ENCODE measurements around the gene RNF166. TPM values are rescaled to one million over a fixed set of nuclear protein-coding genes. Genes with fewer than 3 reads are reported as not detected.

RNF166 gene
- total RNA-seq, 3 donors from 2014 or later (not counting 1 experiment from before 2014, with no cell fraction given) = 459 to 712 (median 501) TPM

DNA sequence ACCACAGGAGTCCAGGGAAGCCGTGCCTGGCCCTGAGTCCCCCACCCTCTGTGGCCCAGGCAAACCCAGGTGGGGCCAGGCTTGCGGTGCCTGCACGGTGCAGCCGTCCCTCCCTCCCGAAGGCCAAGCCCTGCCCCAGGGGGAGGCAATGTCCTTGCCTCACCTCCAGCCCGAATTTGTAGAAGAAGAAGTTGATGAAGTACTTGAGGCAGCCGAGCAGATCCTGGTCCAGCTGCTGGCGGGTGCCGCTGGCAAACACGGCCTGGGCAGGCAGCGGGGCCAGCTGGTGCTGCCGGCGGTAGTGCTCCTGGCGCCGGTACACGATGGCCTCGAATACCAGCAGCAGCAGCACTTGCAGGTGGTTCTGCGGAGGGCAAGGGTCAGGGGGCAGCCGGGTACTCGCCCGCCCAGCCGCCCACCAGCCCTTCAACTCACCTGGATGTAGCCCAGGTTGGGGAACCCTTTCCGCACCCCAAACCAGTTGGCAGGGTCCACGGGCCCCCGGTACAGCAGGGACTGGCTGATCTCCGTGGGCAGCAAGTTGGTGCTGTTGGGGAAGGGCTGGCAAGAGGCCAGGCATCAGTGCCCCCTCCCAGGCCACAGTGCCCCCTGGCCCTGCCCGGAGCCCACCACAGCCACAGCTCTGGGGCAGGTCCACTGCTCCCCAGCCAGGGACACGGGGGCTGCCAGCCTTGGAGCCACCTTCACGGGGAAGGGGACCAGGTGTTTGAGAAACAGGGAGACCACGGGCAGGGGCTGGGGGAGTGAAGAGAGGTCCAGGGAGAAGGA lies 26.2 kb upstream of the RNF166 start:
- H3K27me3 Mint-ChIP-seq (ENCODE audit: low read depth in 2 of 2) = no peaks in the 10 kb centered on the region
- TF ChIP-seq, protein P1, sequence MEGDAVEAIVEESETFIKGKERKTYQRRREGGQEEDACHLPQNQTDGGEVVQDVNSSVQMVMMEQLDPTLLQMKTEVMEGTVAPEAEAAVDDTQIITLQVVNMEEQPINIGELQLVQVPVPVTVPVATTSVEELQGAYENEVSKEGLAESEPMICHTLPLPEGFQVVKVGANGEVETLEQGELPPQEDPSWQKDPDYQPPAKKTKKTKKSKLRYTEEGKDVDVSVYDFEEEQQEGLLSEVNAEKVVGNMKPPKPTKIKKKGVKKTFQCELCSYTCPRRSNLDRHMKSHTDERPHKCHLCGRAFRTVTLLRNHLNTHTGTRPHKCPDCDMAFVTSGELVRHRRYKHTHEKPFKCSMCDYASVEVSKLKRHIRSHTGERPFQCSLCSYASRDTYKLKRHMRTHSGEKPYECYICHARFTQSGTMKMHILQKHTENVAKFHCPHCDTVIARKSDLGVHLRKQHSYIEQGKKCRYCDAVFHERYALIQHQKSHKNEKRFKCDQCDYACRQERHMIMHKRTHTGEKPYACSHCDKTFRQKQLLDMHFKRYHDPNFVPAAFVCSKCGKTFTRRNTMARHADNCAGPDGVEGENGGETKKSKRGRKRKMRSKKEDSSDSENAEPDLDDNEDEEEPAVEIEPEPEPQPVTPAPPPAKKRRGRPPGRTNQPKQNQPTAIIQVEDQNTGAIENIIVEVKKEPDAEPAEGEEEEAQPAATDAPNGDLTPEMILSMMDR (IDR thresholded peaks at IDR 0.05) = no peak
- ATAC-seq (no peak), DNase-seq (no peak)
- no peaks in the 10 kb centered on the region for H3K9me3 Mint-ChIP-seq
- H3K36me3 Mint-ChIP-seq = no peaks in the 10 kb centered on the region
- Histone ChIP-seq H3K27ac (ENCODE audit: low read length) (no peak overlapping the region), H3K4me1 (ENCODE audit: control insufficient read depth, insufficient read depth, low read length) (peaks cover 7% of the 10 kb centered on the region), H3K4me3 (ENCODE audit: low read length) (no peak overlapping the region), H3K36me3 (ENCODE audit: control insufficient read depth, insufficient read depth, low read length) (peaks cover 58% of the 10 kb centered on the region), H3K27me3 (ENCODE audit: control insufficient read depth, insufficient read depth, low read length) (no peaks in the 10 kb centered on the region), H3K9me3 (ENCODE audit: control insufficient read depth, insufficient read depth, low read length) (no peaks in the 10 kb centered on the region)
- 91% methylated on average over 30 of the region's 30 CpGs for WGBS (ENCODE audit: insufficient coverage)
- intact Hi-C loops (cut with micrococcal nuclease) = no loop called here
- no peak overlapping the region for H3K27ac Mint-ChIP-seq
- H3K4me3 Mint-ChIP-seq = no peak overlapping the region
- H3K4me1 Mint-ChIP-seq = peaks cover 0 to 5% of the 10 kb centered on the region in 2 donors

DNA sequence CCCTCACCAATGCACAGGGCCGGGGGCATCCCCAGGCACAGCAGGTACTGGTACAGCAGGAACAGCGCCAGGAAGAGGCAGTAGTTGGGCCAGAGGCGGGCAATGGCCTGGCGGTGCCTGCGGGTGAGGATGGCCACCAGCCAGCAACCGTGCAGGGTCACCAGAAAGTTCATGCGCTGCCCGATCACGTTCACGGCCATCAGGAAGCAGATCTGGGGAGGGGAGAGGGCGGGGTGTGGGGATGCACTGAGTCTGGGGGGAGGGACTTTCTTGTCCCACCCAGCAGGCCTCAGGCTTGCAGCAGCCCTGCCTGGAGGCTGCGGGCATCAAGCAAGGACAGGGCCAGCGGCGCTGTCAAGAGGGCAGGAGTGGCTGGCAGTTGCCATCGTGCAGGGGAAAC lies 25.5 kb upstream of the RNF166 start:
- no peak overlapping the region for H3K27ac ChIP-seq (ENCODE audit: low read length)
- WGBS (ENCODE audit: insufficient coverage) = 91% methylated on average over 15 of the region's 15 CpGs
- peaks cover 62% of the 10 kb centered on the region for H3K36me3 ChIP-seq (ENCODE audit: control insufficient read depth, insufficient read depth, low read length)
- Mint-ChIP-seq H3K36me3 (no peaks in the 10 kb centered on the region), H3K9me3 (no peaks in the 10 kb centered on the region), H3K27ac (peak overlapping the region in 1 of 2 donors; percentile 45), H3K4me1 (peaks cover 0 to 5% of the 10 kb centered on the region in 2 donors), H3K27me3 (ENCODE audit: low read depth in 2 of 2) (no peaks in the 10 kb centered on the region), H3K4me3 (no peak overlapping the region)
- H3K27me3 ChIP-seq (ENCODE audit: control insufficient read depth, insufficient read depth, low read length) = no peaks in the 10 kb centered on the region
- no peak for DNase-seq
- TF ChIP-seq, protein P1 (IDR thresholded peaks at IDR 0.05) = no peak
- H3K4me3 ChIP-seq (ENCODE audit: low read length) = no peak overlapping the region
- peaks cover under 1% of the 10 kb centered on the region for H3K4me1 ChIP-seq (ENCODE audit: control insufficient read depth, insufficient read depth, low read length)
- H3K9me3 ChIP-seq (ENCODE audit: control insufficient read depth, insufficient read depth, low read length) = no peaks in the 10 kb centered on the region
- intact Hi-C loops (cut with micrococcal nuclease) = no loop called here
- no peak for ATAC-seq

DNA sequence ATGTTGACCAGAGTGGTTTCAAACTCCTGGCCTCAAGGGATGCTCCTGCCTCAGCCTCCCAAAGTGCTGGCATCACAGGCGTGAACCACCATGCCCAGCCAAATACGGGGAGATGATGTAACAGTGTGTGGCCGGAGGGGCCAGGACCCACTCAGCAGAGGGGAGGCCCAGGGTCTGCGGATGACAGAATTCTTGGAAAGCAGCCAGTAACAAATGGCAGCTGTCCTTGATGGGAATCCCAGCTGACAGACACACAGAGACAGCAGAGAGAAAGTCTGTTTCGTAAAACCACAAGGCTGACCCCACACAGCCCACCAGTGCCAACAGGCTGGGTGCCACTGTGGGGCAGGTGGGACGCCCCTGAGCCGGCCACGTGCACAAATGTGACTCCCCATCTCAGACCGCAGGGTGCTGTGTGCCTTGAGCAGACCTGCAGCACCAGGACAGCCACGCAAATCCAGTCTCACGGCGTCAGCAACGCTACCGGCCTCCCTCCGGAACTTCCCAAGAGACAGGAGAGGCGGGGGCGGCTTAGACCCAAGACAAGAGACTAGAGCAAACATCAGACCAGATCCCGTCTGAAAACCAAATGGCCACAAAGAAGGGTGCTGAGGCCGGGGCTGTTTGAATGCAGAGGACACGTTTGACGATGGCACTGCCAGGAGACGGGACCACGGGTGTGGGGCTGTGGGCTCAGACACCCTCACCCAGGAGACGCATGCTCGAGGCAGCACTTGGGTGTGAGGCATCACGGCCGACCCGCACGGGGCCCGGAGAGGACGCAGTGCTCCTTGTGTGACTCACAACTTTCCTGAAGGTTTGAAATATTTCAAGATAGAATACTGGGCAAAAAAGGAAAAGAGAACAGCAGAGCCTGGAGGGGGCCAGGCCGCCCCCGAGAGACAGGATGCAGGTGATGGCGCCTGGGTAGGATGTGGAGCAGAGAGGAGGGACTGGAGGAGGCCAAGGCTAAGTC lies 24.7 kb upstream of the RNF166 start:
- WGBS (ENCODE audit: insufficient coverage) = 95% methylated on average over 34 of the region's 34 CpGs
- TF ChIP-seq, protein P1 (IDR thresholded peaks at IDR 0.05) = no peak
- intact Hi-C loops (cut with micrococcal nuclease) = no loop called here
- Mint-ChIP-seq H3K4me1 (peaks cover 0 to 5% of the 10 kb centered on the region in 2 donors), H3K4me3 (no peak overlapping the region), H3K9me3 (no peaks in the 10 kb centered on the region), H3K27me3 (ENCODE audit: low read depth in 2 of 2) (no peaks in the 10 kb centered on the region), H3K36me3 (no peaks in the 10 kb centered on the region), H3K27ac (peak overlapping the region in 1 of 2 donors; percentile 45)
- H3K27me3 ChIP-seq (ENCODE audit: control insufficient read depth, insufficient read depth, low read length) = no peaks in the 10 kb centered on the region
- no peaks in the 10 kb centered on the region for H3K4me1 ChIP-seq (ENCODE audit: control insufficient read depth, insufficient read depth, low read length)
- no peaks in the 10 kb centered on the region for H3K9me3 ChIP-seq (ENCODE audit: control insufficient read depth, insufficient read depth, low read length)
- no peak for DNase-seq
- no peak overlapping the region for H3K4me3 ChIP-seq (ENCODE audit: low read length)
- H3K36me3 ChIP-seq (ENCODE audit: control insufficient read depth, insufficient read depth, low read length) = peaks cover 64% of the 10 kb centered on the region
- ATAC-seq = no peak
- no peak overlapping the region for H3K27ac ChIP-seq (ENCODE audit: low read length)
